HCT116 (cell line): Measurements from ENCODE around the gene VEGFA. TPM values are rescaled to one million over a fixed set of nuclear protein-coding genes. Genes with fewer than 3 reads are reported as not detected.

Source experiments
- ATAC-seq: fragments of 200-7000 bp; cut with Tn5 transposase; 2 replicates; pipeline ENCODE4 v1.9.1; 2020; ENCODE audit warnings: mild to moderate bottlenecking, moderate library complexity
- BruUV-seq: library from RNA; stranded (reverse); fragments of 400-500 nt; replicated peaks from 2 replicates; lab custom pipeline; 2021; lab: Mats Ljungman, UMichigan
- CTCF ChIA-PET: fragments of 300-600 bp; sonication (Branson Sonifier 250); formaldehyde crosslinking; loops from one replicate; lab custom pipeline; 2021; ENCODE audit warnings: antibody characterized with exemption; lab: Charles Lee
- POLR2A ChIA-PET: fragments of 300-600, 350-600 bp; sonication (Branson Sonifier 250); formaldehyde crosslinking; loops from one replicate; lab custom pipeline; 2021; ENCODE audit warnings: antibody characterized with exemption; lab: Charles Lee
- RAD21 ChIA-PET, 2 experiments: fragments of 300-600 bp; sonication (Branson Sonifier 250); formaldehyde crosslinking; loops; one replicate each; lab custom pipeline; 2023; ENCODE audit warnings: low total read pairs in 2 of 2; ENCODE audit not compliant: uncharacterized antibody in 2 of 2, unreplicated experiment in 2 of 2, low non-redundant PET in 1 of 2; lab: Charles Lee
- DNase-seq: peaks from one replicate; pipeline ENCODE4 v3.0.0-alpha.2; 2010; ENCODE audit warnings: low read depth, low spot score
- H2AFZ ChIP-seq: fragments of 200-600 bp; shearing (Covaris generic), sonication (generic); 2 replicates; pipeline ENCODE4 v1.6.1; 2017; ENCODE audit warnings: low read depth, mixed run types, mixed read lengths, antibody characterized with exemption, low read length; ENCODE audit not compliant: poor library complexity, severe bottlenecking
- H3K27ac ChIP-seq: 2 replicates; pipeline ENCODE4 v1.5.1; 2012; ENCODE audit warnings: low read depth, low read length
- H3K27me3 ChIP-seq: fragments of 200-600 bp; sonication (generic); 2 replicates; pipeline ENCODE4 v1.6.1; 2016; ENCODE audit warnings: mixed run types, low read length, mixed read lengths; ENCODE audit not compliant: insufficient read depth
- H3K36me3 ChIP-seq, 2 experiments: fragments of 200-500 bp in 1 of 2; fragments of 200-600 bp in 1 of 2; sonication (Bioruptor generic) in 1 of 2; sonication (generic) in 1 of 2; 2 replicates each; pipeline versions ENCODE4 v1.5.1 to v1.6.1; 2014 to 2016; ENCODE audit warnings: low read length in 2 of 2, inconsistent platforms in 1 of 2, mixed read lengths in 1 of 2, mixed run types in 1 of 2; ENCODE audit not compliant: insufficient read depth in 2 of 2, control insufficient read depth in 1 of 2
- H3K4me1 ChIP-seq, 2 experiments: fragments of 200-600 bp in 1 of 2; sonication (generic) in 1 of 2; 2 replicates each; pipeline versions ENCODE4 v1.5.1 to v1.6.1; 2012 to 2017; ENCODE audit warnings: low read length in 2 of 2, inconsistent platforms in 1 of 2, mild to moderate bottlenecking in 1 of 2, mixed read lengths in 1 of 2, mixed run types in 1 of 2, moderate library complexity in 1 of 2; ENCODE audit not compliant: insufficient read depth in 2 of 2, control insufficient read depth in 1 of 2
- H3K4me2 ChIP-seq: fragments of 200-600 bp; sonication (generic); 2 replicates; pipeline ENCODE4 v1.6.1; 2017; ENCODE audit warnings: mixed run types, low read length, mixed read lengths
- H3K4me3 ChIP-seq, 2 experiments: fragments of 200-600 bp in 1 of 2; sonication (generic) in 1 of 2; replicated peaks in 1 of 2; 2 replicates each; pipeline ENCODE4 v1.5.1; 2011 to 2016; ENCODE audit warnings: low read length in 2 of 2, control low read depth in 1 of 2, low read depth in 1 of 2, mild to moderate bottlenecking in 1 of 2, mixed read lengths in 1 of 2, mixed run types in 1 of 2
- H3K79me2 ChIP-seq: fragments of 200-600 bp; sonication (generic); 2 replicates; pipeline ENCODE4 v1.6.1; 2017; ENCODE audit warnings: mild to moderate bottlenecking, mixed run types, low read length, moderate library complexity, mixed read lengths; ENCODE audit not compliant: insufficient read depth
- H3K9ac ChIP-seq: fragments of 200-600 bp; sonication (generic); 2 replicates; pipeline ENCODE4 v1.6.1; 2016; ENCODE audit warnings: low read length, mixed read lengths
- H3K9me2 ChIP-seq: fragments of 200-600 bp; sonication (generic), shearing (Covaris generic); 2 replicates; pipeline ENCODE4 v1.6.1; 2017; ENCODE audit warnings: mixed run types, mild to moderate bottlenecking, moderate library complexity; ENCODE audit not compliant: insufficient read depth
- H3K9me3 ChIP-seq, 2 experiments: fragments of 200-500 bp in 1 of 2; fragments of 200-600 bp in 1 of 2; sonication (Bioruptor generic) in 1 of 2; sonication (generic) in 1 of 2; 2 replicates each; pipeline ENCODE4 v1.6.1; 2014 to 2017; ENCODE audit warnings: low read length in 2 of 2, mixed read lengths in 2 of 2, inconsistent platforms in 1 of 2, low read depth in 1 of 2, mild to moderate bottlenecking in 1 of 2, mixed run types in 1 of 2, moderate library complexity in 1 of 2; ENCODE audit not compliant: control insufficient read depth in 1 of 2, insufficient read depth in 1 of 2
- H4K20me1 ChIP-seq: fragments of 200-600 bp; sonication (generic), shearing (Covaris generic); 2 replicates; pipeline ENCODE4 v1.6.1; 2017; ENCODE audit warnings: mixed run types, mild to moderate bottlenecking, moderate library complexity; ENCODE audit not compliant: insufficient read depth
- CBX3 ChIP-seq: IDR thresholded peaks from 2 replicates; pipeline ENCODE4 v1.6.1; 2012; ENCODE audit warnings: low read depth
- CEBPB ChIP-seq: IDR thresholded peaks from 2 replicates; pipeline ENCODE4 v1.6.1; 2012; ENCODE audit warnings: low read depth
- ELF1 ChIP-seq: IDR thresholded peaks from 2 replicates; pipeline ENCODE4 v1.6.1; 2012; ENCODE audit warnings: low read depth, borderline replicate concordance
- EZH2phosphoT487 ChIP-seq: fragments of 200-600 bp; IDR thresholded peaks from 2 replicates; pipeline ENCODE4 v1.6.1; 2018; ENCODE audit warnings: antibody characterized with exemption, borderline replicate concordance
- FOSL1 ChIP-seq: IDR thresholded peaks from 2 replicates; pipeline ENCODE4 v1.6.1; 2012; ENCODE audit warnings: low read depth
- POLR2A ChIP-seq: IDR thresholded peaks from 2 replicates; pipeline ENCODE4 v1.7.0; 2011; ENCODE audit warnings: borderline replicate concordance; ENCODE audit not compliant: insufficient read depth, insufficient read length; ENCODE audit errors: extremely low read depth
- POLR2AphosphoS5 ChIP-seq: IDR thresholded peaks from 2 replicates; pipeline ENCODE4 v1.6.1; 2011; ENCODE audit warnings: mild to moderate bottlenecking, low read depth, low read length, moderate library complexity
- RAD21 ChIP-seq: IDR thresholded peaks from 2 replicates; pipeline ENCODE4 v1.6.1; 2012; ENCODE audit warnings: low read depth, mild to moderate bottlenecking
- SIN3A ChIP-seq: IDR thresholded peaks from 2 replicates; pipeline ENCODE4 v1.6.1; 2012; ENCODE audit warnings: low read depth
- SP1 ChIP-seq: IDR thresholded peaks from 2 replicates; pipeline ENCODE4 v1.6.1; 2012; ENCODE audit warnings: low read depth
- YY1 ChIP-seq: IDR thresholded peaks from 2 replicates; pipeline ENCODE4 v1.6.1; 2011; ENCODE audit warnings: low read length, low read depth, moderate library complexity, mild to moderate bottlenecking; ENCODE audit not compliant: insufficient replicate concordance; ENCODE audit errors: extremely low read depth
- intact Hi-C: fragments of 100-400 bp; cut with micrococcal nuclease; formaldehyde crosslinking; loops from 2 replicates; pipeline ENCODE4 v1.10.0; 2022
- total RNA-seq: library from RNA; stranded (reverse); gene quantifications from one replicate; pipeline ENCODE4 v1.2.1, GENCODE V29; 2021; ENCODE audit not compliant: unreplicated experiment
- TF ChIP-seq, protein P1 (sequence below): IDR thresholded peaks from 2 replicates; pipeline ENCODE4 v1.6.1; 2011; ENCODE audit warnings: mild to moderate bottlenecking, low read length, moderate library complexity; ENCODE audit not compliant: insufficient replicate concordance; ENCODE audit errors: extremely low read depth
- TF ChIP-seq, protein P2 (sequence below), 3 experiments: fragments of 200-600 bp in 1 of 3; sonication (generic) in 1 of 3; IDR thresholded peaks in 2 of 3; conservative IDR thresholded peaks in 1 of 3; 2 replicates each; pipeline ENCODE4 v1.5.1; 2012 to 2017; ENCODE audit warnings: low read depth in 2 of 3, low read length in 2 of 3, antibody characterized with exemption in 1 of 3, borderline replicate concordance in 1 of 3, control low read depth in 1 of 3, mild to moderate bottlenecking in 1 of 3, mixed read lengths in 1 of 3, mixed run types in 1 of 3, moderate library complexity in 1 of 3; ENCODE audit not compliant: insufficient read depth in 1 of 3
- TF ChIP-seq, protein P3 (sequence below): IDR thresholded peaks from 2 replicates; pipeline ENCODE4 v1.6.1; 2012
- TF ChIP-seq, protein P4 (sequence below): IDR thresholded peaks from 2 replicates; pipeline ENCODE4 v1.6.1; 2012; ENCODE audit warnings: low read depth
- TF ChIP-seq, protein P5 (sequence below): IDR thresholded peaks from 2 replicates; pipeline ENCODE4 v1.6.1; 2012

VEGFA gene
- total RNA-seq, 1 experiment from 2014 or later: 112 TPM

DNA sequence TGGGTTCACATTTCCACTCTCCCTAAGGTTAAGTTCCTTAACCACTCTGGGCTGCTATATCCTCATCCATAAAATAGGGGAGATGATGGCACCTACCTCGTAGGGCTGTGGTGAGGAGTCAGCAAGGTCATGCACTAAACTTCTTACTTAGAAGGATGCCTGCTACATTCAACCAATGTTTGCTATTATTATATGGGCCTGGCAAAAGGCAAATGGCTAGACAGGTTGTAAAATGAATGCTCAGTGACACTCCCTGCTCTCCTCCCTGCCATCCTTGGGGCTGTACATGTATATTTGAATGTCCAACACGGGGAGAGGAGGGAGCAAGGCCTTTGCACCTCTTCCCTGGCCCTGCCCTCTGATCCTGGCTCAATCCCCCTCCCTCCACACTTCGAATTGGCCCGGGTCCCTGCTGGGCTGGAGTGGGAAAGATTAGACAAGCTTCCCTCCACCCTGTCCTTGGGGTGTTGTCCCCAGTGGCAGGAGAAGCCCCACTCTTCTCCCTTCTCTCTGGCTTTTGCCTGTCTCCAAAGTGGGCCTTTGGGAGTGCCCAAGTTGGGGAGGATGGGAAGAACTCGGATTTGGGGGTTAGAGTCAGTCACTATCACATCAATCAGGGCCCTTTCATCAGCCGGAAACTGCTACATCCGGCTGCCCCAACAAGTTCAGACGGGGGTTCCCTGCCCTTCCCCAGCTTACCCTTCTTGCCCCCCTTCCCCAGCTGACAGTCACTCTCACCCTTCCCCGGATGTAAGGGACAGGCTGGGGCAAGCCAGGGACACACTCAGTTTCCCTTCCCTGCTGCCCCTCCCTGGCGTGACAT, 36.3 kb upstream of the VEGFA start (continued):
- no peak for TF ChIP-seq FOSL1

DNA sequence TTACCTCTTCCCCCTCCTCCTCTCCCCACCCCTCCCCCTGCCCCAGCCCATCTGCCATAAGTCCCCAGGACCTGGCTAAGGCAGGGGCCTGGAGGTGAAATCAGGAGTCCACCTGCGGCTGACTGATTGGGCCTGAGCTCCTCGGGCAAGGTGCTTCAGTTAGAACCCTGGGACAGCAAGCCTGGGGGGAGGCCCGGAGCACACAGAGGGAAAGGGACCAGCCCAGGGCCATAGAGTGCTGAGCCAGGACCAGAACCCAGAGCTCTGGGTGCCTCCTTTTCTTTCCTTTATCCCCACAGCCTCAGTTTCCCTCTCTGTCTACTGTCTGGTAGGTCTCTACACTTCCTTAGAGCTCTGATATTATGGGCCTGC, 35.7 kb upstream of the VEGFA start:
- Histone ChIP-seq H3K27me3 (no peaks in the 10 kb centered on the region), H3K79me2 (no peaks in the 10 kb centered on the region), H3K4me2 (no peak overlapping the region), H3K9ac (no peak overlapping the region), H2AFZ (no peak overlapping the region), H3K36me3 (no peaks in the 10 kb centered on the region), H3K9me3 (peaks cover 3 to 4% of the 10 kb centered on the region in 2 experiments; a peak in 1 of 4 replicates), H3K9me2 (no peaks in the 10 kb centered on the region), H3K4me3 (no peak overlapping the region), H3K4me1 (peaks cover 0 to 7% of the 10 kb centered on the region in 2 experiments; a peak in 2 of 4 replicates), H3K27ac (no peak overlapping the region), H4K20me1 (no peaks in the 10 kb centered on the region)
- ATAC-seq: no peak
- no TSS peak for BruUV-seq
- no peak for DNase-seq
- no peak for TF ChIP-seq ELF1
- TF ChIP-seq POLR2A: no peak
- TF ChIP-seq, protein P1, sequence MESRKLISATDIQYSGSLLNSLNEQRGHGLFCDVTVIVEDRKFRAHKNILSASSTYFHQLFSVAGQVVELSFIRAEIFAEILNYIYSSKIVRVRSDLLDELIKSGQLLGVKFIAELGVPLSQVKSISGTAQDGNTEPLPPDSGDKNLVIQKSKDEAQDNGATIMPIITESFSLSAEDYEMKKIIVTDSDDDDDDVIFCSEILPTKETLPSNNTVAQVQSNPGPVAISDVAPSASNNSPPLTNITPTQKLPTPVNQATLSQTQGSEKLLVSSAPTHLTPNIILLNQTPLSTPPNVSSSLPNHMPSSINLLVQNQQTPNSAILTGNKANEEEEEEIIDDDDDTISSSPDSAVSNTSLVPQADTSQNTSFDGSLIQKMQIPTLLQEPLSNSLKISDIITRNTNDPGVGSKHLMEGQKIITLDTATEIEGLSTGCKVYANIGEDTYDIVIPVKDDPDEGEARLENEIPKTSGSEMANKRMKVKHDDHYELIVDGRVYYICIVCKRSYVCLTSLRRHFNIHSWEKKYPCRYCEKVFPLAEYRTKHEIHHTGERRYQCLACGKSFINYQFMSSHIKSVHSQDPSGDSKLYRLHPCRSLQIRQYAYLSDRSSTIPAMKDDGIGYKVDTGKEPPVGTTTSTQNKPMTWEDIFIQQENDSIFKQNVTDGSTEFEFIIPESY: no peak
- TF ChIP-seq, protein P2, sequence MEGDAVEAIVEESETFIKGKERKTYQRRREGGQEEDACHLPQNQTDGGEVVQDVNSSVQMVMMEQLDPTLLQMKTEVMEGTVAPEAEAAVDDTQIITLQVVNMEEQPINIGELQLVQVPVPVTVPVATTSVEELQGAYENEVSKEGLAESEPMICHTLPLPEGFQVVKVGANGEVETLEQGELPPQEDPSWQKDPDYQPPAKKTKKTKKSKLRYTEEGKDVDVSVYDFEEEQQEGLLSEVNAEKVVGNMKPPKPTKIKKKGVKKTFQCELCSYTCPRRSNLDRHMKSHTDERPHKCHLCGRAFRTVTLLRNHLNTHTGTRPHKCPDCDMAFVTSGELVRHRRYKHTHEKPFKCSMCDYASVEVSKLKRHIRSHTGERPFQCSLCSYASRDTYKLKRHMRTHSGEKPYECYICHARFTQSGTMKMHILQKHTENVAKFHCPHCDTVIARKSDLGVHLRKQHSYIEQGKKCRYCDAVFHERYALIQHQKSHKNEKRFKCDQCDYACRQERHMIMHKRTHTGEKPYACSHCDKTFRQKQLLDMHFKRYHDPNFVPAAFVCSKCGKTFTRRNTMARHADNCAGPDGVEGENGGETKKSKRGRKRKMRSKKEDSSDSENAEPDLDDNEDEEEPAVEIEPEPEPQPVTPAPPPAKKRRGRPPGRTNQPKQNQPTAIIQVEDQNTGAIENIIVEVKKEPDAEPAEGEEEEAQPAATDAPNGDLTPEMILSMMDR (IDR thresholded peaks at IDR 0.05 in 2 of 3, conservative IDR thresholded peaks at IDR 0.05 in 1 of 3; ENCODE audit: borderline replicate concordance in 1 of 3, insufficient read depth in 1 of 3, low read depth in 2 of 3, low read length in 2 of 3): no peak
- TF ChIP-seq YY1: no peak
- no peak for TF ChIP-seq SIN3A
- TF ChIP-seq SP1: no peak
- TF ChIP-seq, protein P3, sequence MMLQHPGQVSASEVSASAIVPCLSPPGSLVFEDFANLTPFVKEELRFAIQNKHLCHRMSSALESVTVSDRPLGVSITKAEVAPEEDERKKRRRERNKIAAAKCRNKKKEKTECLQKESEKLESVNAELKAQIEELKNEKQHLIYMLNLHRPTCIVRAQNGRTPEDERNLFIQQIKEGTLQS: no peak
- no peak for TF ChIP-seq FOSL1
- TF ChIP-seq POLR2AphosphoS5: no peak
- no peak for TF ChIP-seq RAD21
- TF ChIP-seq EZH2phosphoT487: no peak
- no peak for TF ChIP-seq CEBPB
- TF ChIP-seq, protein P4, sequence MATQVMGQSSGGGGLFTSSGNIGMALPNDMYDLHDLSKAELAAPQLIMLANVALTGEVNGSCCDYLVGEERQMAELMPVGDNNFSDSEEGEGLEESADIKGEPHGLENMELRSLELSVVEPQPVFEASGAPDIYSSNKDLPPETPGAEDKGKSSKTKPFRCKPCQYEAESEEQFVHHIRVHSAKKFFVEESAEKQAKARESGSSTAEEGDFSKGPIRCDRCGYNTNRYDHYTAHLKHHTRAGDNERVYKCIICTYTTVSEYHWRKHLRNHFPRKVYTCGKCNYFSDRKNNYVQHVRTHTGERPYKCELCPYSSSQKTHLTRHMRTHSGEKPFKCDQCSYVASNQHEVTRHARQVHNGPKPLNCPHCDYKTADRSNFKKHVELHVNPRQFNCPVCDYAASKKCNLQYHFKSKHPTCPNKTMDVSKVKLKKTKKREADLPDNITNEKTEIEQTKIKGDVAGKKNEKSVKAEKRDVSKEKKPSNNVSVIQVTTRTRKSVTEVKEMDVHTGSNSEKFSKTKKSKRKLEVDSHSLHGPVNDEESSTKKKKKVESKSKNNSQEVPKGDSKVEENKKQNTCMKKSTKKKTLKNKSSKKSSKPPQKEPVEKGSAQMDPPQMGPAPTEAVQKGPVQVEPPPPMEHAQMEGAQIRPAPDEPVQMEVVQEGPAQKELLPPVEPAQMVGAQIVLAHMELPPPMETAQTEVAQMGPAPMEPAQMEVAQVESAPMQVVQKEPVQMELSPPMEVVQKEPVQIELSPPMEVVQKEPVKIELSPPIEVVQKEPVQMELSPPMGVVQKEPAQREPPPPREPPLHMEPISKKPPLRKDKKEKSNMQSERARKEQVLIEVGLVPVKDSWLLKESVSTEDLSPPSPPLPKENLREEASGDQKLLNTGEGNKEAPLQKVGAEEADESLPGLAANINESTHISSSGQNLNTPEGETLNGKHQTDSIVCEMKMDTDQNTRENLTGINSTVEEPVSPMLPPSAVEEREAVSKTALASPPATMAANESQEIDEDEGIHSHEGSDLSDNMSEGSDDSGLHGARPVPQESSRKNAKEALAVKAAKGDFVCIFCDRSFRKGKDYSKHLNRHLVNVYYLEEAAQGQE: no peak
- TF ChIP-seq, protein P5, sequence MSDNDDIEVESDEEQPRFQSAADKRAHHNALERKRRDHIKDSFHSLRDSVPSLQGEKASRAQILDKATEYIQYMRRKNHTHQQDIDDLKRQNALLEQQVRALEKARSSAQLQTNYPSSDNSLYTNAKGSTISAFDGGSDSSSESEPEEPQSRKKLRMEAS: no peak
- TF ChIP-seq CBX3: no peak
- POLR2A ChIA-PET: no interaction called here
- RAD21 ChIA-PET: no interaction called here
- CTCF ChIA-PET: no interaction called here
- intact Hi-C loops: no loop called here
